GM12865 (cell line): Measurements from ENCODE around the gene SELENOO.
A peak's percentile ranks its signal among the peaks of the same experiment; 100 is the strongest.

Source experiments
- DNase-seq: peaks from one replicate; pipeline ENCODE4 v3.0.0; 2010; ENCODE audit warnings: low read depth
- H3K4me3 ChIP-seq: 2 replicates; pipeline ENCODE4 v1.5.1; 2011; ENCODE audit warnings: mild to moderate bottlenecking, low read depth, low read length, control low read depth
- CTCF ChIP-seq: IDR thresholded peaks from 2 replicates; pipeline ENCODE4 v1.5.1; 2011; ENCODE audit warnings: low read length, control low read depth, low read depth, inconsistent platforms; ENCODE audit not compliant: insufficient read depth; ENCODE audit errors: missing control alignments

SELENOO gene

DNA sequence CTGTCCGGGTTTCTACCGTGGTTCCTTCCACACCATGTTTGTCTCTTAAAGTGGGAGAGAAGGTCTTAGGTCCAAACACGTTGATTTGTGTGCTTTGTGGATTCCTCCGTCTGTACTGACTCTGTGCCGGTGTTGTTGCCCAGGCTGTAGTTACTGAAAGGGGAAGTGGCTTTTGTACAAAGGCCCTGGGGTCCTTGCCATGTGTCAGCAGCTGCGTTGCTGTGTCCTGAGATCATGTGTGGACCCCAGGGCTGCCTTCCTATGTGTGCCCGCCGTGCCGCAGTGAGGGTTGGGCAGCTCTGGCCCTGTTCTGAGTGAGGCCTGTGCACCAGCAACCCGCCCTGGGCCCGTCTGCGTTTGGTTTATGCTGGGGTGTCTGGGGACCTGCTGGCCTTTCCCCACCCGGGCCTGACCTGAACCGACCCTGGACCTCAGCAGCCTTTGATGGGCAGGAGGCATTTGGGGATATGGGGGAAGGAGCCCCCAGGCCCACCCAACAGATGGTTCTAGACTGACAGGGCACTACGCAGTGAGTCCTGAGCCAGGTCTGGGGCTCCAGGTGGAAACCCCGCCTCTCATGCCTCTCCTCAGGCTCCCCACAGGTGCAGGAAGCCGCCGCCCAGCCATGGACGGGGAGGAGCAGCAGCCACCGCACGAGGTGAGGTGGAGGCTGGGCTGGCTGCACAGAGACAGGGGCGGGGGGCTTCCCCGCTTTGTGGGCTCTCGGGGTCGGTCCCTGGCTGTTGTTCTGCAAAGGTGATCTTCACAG lies 8.2 kb upstream of the SELENOO start:
- DNase-seq: peak; percentile 66
- H3K4me3 ChIP-seq: peak overlapping the region; percentile 73
- TF ChIP-seq CTCF: no peak

DNA sequence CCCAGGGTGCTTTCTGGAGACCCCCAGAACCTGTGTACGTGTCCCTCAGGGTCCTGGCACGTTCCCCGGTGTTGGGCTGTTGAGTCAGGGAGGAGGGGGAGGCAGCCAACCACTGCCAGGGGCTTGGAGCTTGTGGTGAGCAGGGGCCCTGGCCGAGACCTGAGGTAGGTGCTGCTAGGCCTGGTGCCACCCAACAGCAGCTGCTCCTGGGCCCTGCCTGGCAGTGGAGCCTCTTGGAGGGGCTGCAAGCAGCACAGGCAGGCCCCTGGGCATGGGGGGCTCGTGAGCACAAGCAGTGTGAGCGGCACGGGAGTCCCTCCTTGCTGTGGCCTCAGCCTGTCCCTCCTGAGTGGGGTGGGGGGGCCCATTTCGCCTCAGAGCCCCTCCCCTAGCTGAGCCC lies 7.2 kb upstream of the SELENOO start:
- no peak overlapping the region for H3K4me3 ChIP-seq
- DNase-seq: no peak
- TF ChIP-seq CTCF: no peak

GRCh38 chr22:50194037-50194805 lies 6.6 kb upstream of the SELENOO start:
- H3K4me3 ChIP-seq: no peak overlapping the region
- no peak for DNase-seq
- TF ChIP-seq CTCF: no peak

DNA sequence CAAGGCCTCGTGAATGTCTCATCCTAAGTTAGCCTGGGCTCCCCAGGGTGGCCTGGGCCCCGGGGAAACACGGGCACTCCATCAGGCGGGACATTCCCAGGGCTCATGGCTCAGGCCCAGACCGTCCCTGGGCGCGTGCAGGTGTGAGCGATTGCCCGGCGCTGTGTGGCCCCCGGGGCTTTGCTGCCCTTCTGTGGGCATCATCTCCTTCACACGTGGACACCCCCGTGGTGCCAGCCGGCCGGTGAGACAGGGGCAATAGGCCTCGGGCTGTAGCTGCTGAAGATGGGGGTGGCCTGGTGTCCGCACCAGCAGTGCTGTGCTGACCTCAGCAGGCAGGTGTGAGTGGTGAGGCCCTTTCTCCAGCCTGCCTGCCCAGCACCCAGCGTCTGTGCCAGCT lies 4.6 kb upstream of the SELENOO start:
- TF ChIP-seq CTCF: no peak
- no peak overlapping the region for H3K4me3 ChIP-seq
- DNase-seq: no peak

DNA sequence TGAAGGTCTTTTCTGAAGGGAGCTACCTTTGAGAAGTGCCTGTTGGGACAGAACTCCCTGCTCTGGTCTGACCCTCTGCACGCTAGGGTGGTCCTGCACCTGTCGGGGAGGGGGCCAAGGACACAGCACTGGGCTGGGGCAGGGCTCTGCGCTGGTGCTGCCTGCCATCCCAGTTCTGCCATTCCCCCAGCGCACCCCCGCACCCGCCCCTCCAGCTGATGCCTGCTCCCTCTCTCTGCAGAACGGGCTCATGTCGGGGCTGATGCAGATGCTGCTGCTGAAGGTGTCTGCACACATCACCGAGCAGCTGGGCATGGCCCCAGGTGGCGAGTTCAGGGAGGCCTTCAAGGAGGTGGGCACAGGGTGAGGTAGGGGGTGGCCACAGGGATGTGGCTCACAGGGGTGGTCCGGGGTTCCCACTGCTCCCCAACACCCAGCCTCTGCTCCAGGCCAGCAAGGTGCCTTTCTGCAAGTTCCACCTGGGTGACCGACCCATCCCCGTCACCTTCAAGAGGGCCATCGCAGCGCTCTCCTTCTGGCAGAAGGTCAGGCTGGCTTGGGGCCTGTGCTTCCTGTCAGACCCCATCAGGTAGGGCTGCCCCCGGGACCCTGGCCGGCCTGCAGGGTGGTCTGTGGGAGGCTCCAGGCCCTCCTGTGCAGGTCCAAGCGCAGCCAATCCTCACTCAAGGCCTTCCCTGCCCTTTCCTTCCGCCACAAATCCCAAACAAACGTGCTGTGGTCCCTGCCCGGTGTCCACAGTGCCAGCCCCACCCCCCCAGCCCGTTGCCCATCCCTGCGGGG lies 3.6 kb upstream of the SELENOO start:
- H3K4me3 ChIP-seq: no peak overlapping the region
- TF ChIP-seq CTCF: no peak
- no peak for DNase-seq

DNA sequence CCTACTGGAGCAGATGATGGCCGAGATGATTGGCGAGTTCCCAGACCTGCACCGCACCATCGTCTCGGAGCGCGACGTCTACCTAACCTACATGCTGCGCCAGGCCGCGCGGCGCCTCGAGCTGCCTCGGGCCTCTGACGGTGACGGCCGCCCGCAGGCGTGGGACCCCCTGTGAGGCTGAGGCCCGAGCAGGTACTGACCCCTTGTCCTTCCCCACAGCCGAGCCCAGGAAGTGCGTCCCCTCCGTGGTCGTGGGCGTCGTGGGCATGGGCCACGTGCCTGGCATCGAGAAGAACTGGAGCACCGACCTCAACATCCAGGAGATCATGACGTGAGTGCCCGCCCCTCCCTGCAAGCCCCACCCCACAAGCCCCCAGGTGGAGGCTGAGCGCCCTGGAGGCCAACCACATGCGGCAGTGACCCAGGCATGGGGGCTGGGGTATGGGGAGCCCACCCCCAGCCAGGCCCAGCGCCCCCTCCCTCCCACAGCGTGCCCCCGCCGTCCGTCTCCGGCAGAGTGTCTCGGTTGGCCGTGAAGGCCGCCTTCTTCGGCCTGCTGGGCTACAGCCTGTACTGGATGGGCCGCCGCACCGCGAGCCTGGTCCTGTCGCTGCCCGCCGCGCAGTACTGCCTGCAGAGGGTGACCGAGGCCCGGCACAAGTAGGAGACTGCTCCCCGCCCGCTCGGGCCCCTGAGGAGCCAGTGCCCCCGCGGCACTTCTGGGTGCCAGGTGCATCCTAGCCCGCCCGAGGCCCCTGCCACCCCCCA lies 2.8 kb upstream of the SELENOO start:
- DNase-seq: no peak
- no peak for TF ChIP-seq CTCF
- no peak overlapping the region for H3K4me3 ChIP-seq
